ENCODE measurements around the gene OSBPL7.

DNA sequence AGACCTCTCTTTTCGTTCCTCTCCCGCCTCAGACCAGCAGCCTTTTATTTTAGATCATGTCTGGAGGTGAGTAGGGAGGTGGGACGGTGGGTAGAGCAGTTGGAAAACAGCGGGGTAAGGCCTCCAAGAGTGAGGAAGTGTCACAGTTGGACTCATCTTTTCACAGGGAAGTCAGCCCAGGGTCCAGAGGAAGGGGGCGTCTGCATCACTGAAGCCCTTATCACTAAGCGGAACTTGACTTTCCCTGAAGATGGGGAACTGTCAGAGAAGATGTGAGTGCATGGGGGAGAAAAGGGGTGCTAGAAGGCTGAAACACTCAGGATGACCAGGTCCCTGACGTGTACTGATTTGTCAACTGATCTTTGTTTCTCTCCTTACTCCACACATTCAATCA, 10.3 kb upstream of the OSBPL7 start:
- TF ChIP-seq EZH2 (IDR thresholded peaks at IDR 0.05; ENCODE audit: borderline replicate concordance, low read length), result no peak
- TF ChIP-seq, protein P1, sequence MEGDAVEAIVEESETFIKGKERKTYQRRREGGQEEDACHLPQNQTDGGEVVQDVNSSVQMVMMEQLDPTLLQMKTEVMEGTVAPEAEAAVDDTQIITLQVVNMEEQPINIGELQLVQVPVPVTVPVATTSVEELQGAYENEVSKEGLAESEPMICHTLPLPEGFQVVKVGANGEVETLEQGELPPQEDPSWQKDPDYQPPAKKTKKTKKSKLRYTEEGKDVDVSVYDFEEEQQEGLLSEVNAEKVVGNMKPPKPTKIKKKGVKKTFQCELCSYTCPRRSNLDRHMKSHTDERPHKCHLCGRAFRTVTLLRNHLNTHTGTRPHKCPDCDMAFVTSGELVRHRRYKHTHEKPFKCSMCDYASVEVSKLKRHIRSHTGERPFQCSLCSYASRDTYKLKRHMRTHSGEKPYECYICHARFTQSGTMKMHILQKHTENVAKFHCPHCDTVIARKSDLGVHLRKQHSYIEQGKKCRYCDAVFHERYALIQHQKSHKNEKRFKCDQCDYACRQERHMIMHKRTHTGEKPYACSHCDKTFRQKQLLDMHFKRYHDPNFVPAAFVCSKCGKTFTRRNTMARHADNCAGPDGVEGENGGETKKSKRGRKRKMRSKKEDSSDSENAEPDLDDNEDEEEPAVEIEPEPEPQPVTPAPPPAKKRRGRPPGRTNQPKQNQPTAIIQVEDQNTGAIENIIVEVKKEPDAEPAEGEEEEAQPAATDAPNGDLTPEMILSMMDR (IDR thresholded peaks at IDR 0.05; ENCODE audit: low read length), result no peak

All from OCI-LY1 (cell line).